Transverse colon (tissue), 4 donors: ENCODE measurements around the gene B4GALT5. TPM values are rescaled to one million over a fixed set of nuclear protein-coding genes. Genes with fewer than 3 reads are reported as not detected.

Source experiments
- DNase-seq: peaks from one replicate; pipeline ENCODE4 v3.0.0-alpha.2; 2019
- H3K27ac ChIP-seq, 4 donors: fragments of 200-600 bp; sonication (generic); 2 replicates each; pipeline ENCODE4 v1.5.1; 2016 to 2018; ENCODE audit warnings: inconsistent platforms in 4 of 4
- H3K27me3 ChIP-seq: fragments of 200-600 bp; sonication (generic); 2 replicates; pipeline ENCODE4 v1.5.1; 2017; ENCODE audit warnings: inconsistent platforms
- H3K36me3 ChIP-seq, 4 donors: fragments of 200-600 bp; sonication (generic); 2 replicates each; pipeline ENCODE4 v1.5.1; 2017 to 2019; ENCODE audit warnings: inconsistent platforms in 4 of 4
- H3K4me1 ChIP-seq, 4 donors: fragments of 200-600 bp; sonication (generic); 2 replicates each; pipeline ENCODE4 v1.5.1; 2017 to 2020; ENCODE audit warnings: inconsistent platforms in 4 of 4
- H3K4me3 ChIP-seq, 4 donors: fragments of 200-600 bp; sonication (generic); 1 replicate in 1 of 4; 2 replicates in 3 of 4; pipeline versions ENCODE4 v1.5.1 to v1.6.1; 2017 to 2019; ENCODE audit warnings: inconsistent platforms in 4 of 4
- H3K9me3 ChIP-seq, 2 donors: fragments of 200-600 bp; sonication (generic); 2 replicates each; pipeline ENCODE4 v1.5.1; 2017 to 2019; ENCODE audit warnings: inconsistent platforms in 2 of 2
- CTCF ChIP-seq, 5 experiments: fragments of 200-600 bp in 3 of 5; fragments of 450-650 bp in 2 of 5; sonication (generic) in 3 of 5; IDR thresholded peaks; 1 replicate in 2 of 5; 2 replicates in 3 of 5; pipeline ENCODE4 v1.5.1; 2016 to 2017; ENCODE audit warnings: antibody characterized with exemption in 5 of 5, inconsistent platforms in 3 of 5, mild to moderate bottlenecking in 2 of 5, moderate library complexity in 1 of 5
- EP300 ChIP-seq: sonication (generic); formaldehyde crosslinking; IDR thresholded peaks from one replicate; pipeline ENCODE4 v1.6.1; 2017; ENCODE audit warnings: antibody characterized with exemption, low read depth
- POLR2A ChIP-seq: fragments of 450-650 bp; IDR thresholded peaks from one replicate; pipeline ENCODE4 v1.6.1; 2016; ENCODE audit warnings: antibody characterized with exemption, mild to moderate bottlenecking, moderate library complexity
- POLR2AphosphoS5 ChIP-seq, 3 donors: sonication (generic); formaldehyde crosslinking; IDR thresholded peaks; one replicate each; pipeline ENCODE4 v1.6.1; 2016; ENCODE audit warnings: antibody characterized with exemption in 3 of 3
- WGBS, 2 donors: methylation state at CpG; one replicate each; pipeline ENCODE4 v1.1.5; 2018; ENCODE audit warnings: low coverage in 1 of 2; 5-methylcytosine and 5-hydroxymethylcytosine counted together
- in situ Hi-C, 4 donors: fragments of 200-750 bp; cut with MboI; loops; one replicate each; pipeline versions ENCODE4 v1.15.0 to v1.15.1; 2017; ENCODE audit warnings: low sequenced_read_pairs in 3 of 4, low pct_ligation_motif_present in 1 of 4, low pct_unique_long_range_greater_than_20kb in 1 of 4
- intact Hi-C: fragments of 100-400 bp; cut with DNase I; formaldehyde crosslinking; loops from one replicate; pipeline ENCODE4 v1.15.1; 2023; ENCODE audit warnings: low total_unique reads
- total RNA-seq, 4 donors: library from RNA; depleted of rRNA; stranded (reverse); fragments of >200 nt; gene quantifications; one replicate each; pipeline ENCODE4 v1.1.0, GENCODE V29; 2016

B4GALT5 gene
- total RNA-seq, 4 donors from 2014 or later: 22.3 to 43.2 (median 29.4) TPM

GRCh38 chr20:49602345-49603208 lies 111.1 kb downstream of the B4GALT5 start:
- H3K4me1 ChIP-seq: no peaks in the 10 kb centered on the region
- H3K9me3 ChIP-seq: no peaks in the 10 kb centered on the region
- in situ Hi-C loops (loop anchor here in 2 of 4 donors (10.0 to 25.0 kb wide), 4 partner anchors 58 to 268 kb away; no protein-coding TSS in a partner anchor), intact Hi-C loops (loop anchor here (5.0 kb wide), 1 partner anchor 1325 kb away; no protein-coding TSS in a partner anchor)
- H3K36me3 ChIP-seq: no peaks in the 10 kb centered on the region
- no peak for DNase-seq
- WGBS, 2 donors: 85 to 88% methylated on average over 4 to 9 of the region's 9 CpGs
- peak overlapping the region in 1 of 4 donors; percentile 17 for H3K27ac ChIP-seq
- H3K27me3 ChIP-seq: no peaks in the 10 kb centered on the region
- no peak overlapping the region for H3K4me3 ChIP-seq
- TF ChIP-seq CTCF (IDR thresholded peaks at IDR 0.05): no peak
- TF ChIP-seq POLR2AphosphoS5 (IDR thresholded peaks at IDR 0.05): no peak
- no peak for TF ChIP-seq POLR2A
- TF ChIP-seq EP300: no peak

- no peaks in the 10 kb centered on the region for H3K4me1 ChIP-seq
- H3K27me3 ChIP-seq: no peaks in the 10 kb centered on the region
- no peak for DNase-seq
- H3K4me3 ChIP-seq: no peak overlapping the region
- H3K9me3 ChIP-seq: no peaks in the 10 kb centered on the region
- no peaks in the 10 kb centered on the region for H3K36me3 ChIP-seq
- no peak overlapping the region for H3K27ac ChIP-seq
- in situ Hi-C loops (loop anchor here in 2 of 4 donors (10.0 to 25.0 kb wide), 4 partner anchors 57 to 267 kb away; no protein-coding TSS in a partner anchor), intact Hi-C loops (loop anchor here (5.0 kb wide), 1 partner anchor 1324 kb away; no protein-coding TSS in a partner anchor)
- WGBS, 2 donors: 91 to 100% methylated on average over 2 to 5 of the region's 5 CpGs
- TF ChIP-seq EP300 (no peak), POLR2A (no peak), CTCF (IDR thresholded peaks at IDR 0.05) (no peak), POLR2AphosphoS5 (IDR thresholded peaks at IDR 0.05) (no peak)
Observed at GRCh38 chr20:49601153-49601924, 112.3 kb downstream of the B4GALT5 start.

GRCh38 chr20:49599746-49600113 lies 113.9 kb downstream of the B4GALT5 start:
- H3K36me3 ChIP-seq: no peaks in the 10 kb centered on the region
- H3K4me3 ChIP-seq: no peak overlapping the region
- no peak for DNase-seq
- intact Hi-C loops (loop anchor here (5.0 kb wide), 1 partner anchor 1322 kb away; no protein-coding TSS in a partner anchor), in situ Hi-C loops (loop anchor here in 2 of 4 donors (10.0 to 25.0 kb wide), 4 partner anchors 55 to 265 kb away; no protein-coding TSS in a partner anchor)
- TF ChIP-seq POLR2A: no peak
- no peak for TF ChIP-seq EP300
- no peak for TF ChIP-seq POLR2AphosphoS5 (IDR thresholded peaks at IDR 0.05)
- TF ChIP-seq CTCF (IDR thresholded peaks at IDR 0.05): no peak
- H3K27ac ChIP-seq: no peak overlapping the region
- 80 to 94% methylated on average over 4 of the region's 4 CpGs for WGBS, 2 donors
- H3K4me1 ChIP-seq: no peaks in the 10 kb centered on the region
- no peaks in the 10 kb centered on the region for H3K9me3 ChIP-seq
- H3K27me3 ChIP-seq: no peaks in the 10 kb centered on the region

GRCh38 chr20:49597825-49598395 lies 115.8 kb downstream of the B4GALT5 start:
- TF ChIP-seq EP300 (no peak), POLR2AphosphoS5 (IDR thresholded peaks at IDR 0.05) (no peak)
- H3K36me3 ChIP-seq: no peaks in the 10 kb centered on the region
- no peak for DNase-seq
- in situ Hi-C loops: no loop called here
- H3K4me1 ChIP-seq: peaks cover 0 to 3% (median 0%) of the 10 kb centered on the region in 4 donors
- no peak overlapping the region for H3K27ac ChIP-seq
- intact Hi-C loops: no loop called here
- no peak overlapping the region for H3K4me3 ChIP-seq
- no peaks in the 10 kb centered on the region for H3K27me3 ChIP-seq
- H3K9me3 ChIP-seq: no peaks in the 10 kb centered on the region
- WGBS, 2 donors: 94 to 100% methylated on average over 1 to 4 of the region's 4 CpGs
